HepG2 (cell line): ENCODE results near the gene ATOSB. TPM values are rescaled to one million over a fixed set of nuclear protein-coding genes. Genes with fewer than 3 reads are reported as not detected.

Experiments used
- CENPX ChIP-seq: sonication (generic); formaldehyde crosslinking; IDR thresholded peaks from 2 replicates; pipeline ENCODE4 v1.9.0; 2021; ENCODE audit warnings: mild to moderate bottlenecking, missing genetic modification reagents, moderate library complexity
- FIP1L1 ChIP-seq: fragments of 200-400 bp; formaldehyde crosslinking; IDR thresholded peaks from 2 replicates; pipeline ENCODE4 v1.6.1; 2018; ENCODE audit warnings: low read depth, mild to moderate bottlenecking, low read length, moderate library complexity, borderline replicate concordance; ENCODE audit not compliant: insufficient read depth
- MAZ ChIP-seq, 2 experiments: sonication (generic) in 1 of 2; formaldehyde crosslinking in 1 of 2; IDR thresholded peaks; 2 replicates each; pipeline versions ENCODE4 v1.5.0 to v1.6.1; 2012 to 2020; ENCODE audit warnings: low read depth in 2 of 2, mild to moderate bottlenecking in 2 of 2, borderline replicate concordance in 1 of 2, improper control_type of control experiment in 1 of 2, low read length in 1 of 2, missing genetic modification reagents in 1 of 2, moderate library complexity in 1 of 2
- POGZ ChIP-seq: sonication (generic); formaldehyde crosslinking; IDR thresholded peaks from 2 replicates; pipeline ENCODE4 v1.4.0; 2020; ENCODE audit warnings: mild to moderate bottlenecking, missing genetic modification reagents
- RXRB ChIP-seq: IDR thresholded peaks from 2 replicates; pipeline ENCODE4 v1.6.1; 2016; ENCODE audit warnings: borderline replicate concordance, missing genetic modification reagents, missing compliant biosample characterization
- SCMH1 ChIP-seq: sonication (generic); formaldehyde crosslinking; IDR thresholded peaks from 2 replicates; pipeline ENCODE4 v1.9.0; 2021; ENCODE audit warnings: missing genetic modification reagents, mild to moderate bottlenecking, borderline replicate concordance
- ZC3H13 ChIP-seq: sonication (generic); formaldehyde crosslinking; IDR thresholded peaks from 2 replicates; pipeline ENCODE4 v1.8.1; 2023; ENCODE audit warnings: mild to moderate bottlenecking, missing genetic modification reagents, moderate library complexity
- ZFP91 ChIP-seq: sonication (generic); formaldehyde crosslinking; IDR thresholded peaks from 2 replicates; pipeline ENCODE4 v1.9.0; 2022; ENCODE audit warnings: missing genetic modification reagents, mild to moderate bottlenecking, borderline replicate concordance
- ZMYM4 ChIP-seq: sonication (generic); formaldehyde crosslinking; IDR thresholded peaks from 2 replicates; pipeline ENCODE4 v1.8.1; 2023; ENCODE audit warnings: mild to moderate bottlenecking, missing genetic modification reagents
- ZNF253 ChIP-seq: sonication (generic); formaldehyde crosslinking; IDR thresholded peaks from 2 replicates; pipeline ENCODE4 v1.8.0; 2022; ENCODE audit warnings: mild to moderate bottlenecking, missing genetic modification reagents, borderline replicate concordance
- ZNF3 ChIP-seq: IDR thresholded peaks from 2 replicates; pipeline ENCODE4 v1.7.0; 2017; ENCODE audit warnings: inconsistent platforms
- ZNF33B ChIP-seq: sonication (generic); formaldehyde crosslinking; IDR thresholded peaks from 2 replicates; pipeline ENCODE4 v1.5.1; 2020; ENCODE audit warnings: mild to moderate bottlenecking, missing genetic modification reagents
- ZNF431 ChIP-seq: sonication (generic); formaldehyde crosslinking; IDR thresholded peaks from 2 replicates; pipeline ENCODE4 v1.9.0; 2022; ENCODE audit warnings: missing genetic modification reagents, low read depth, mild to moderate bottlenecking, borderline replicate concordance
- ZNF556 ChIP-seq: sonication (generic); formaldehyde crosslinking; IDR thresholded peaks from 2 replicates; pipeline ENCODE4 v1.4.0; 2020; ENCODE audit warnings: mild to moderate bottlenecking, missing genetic modification reagents, borderline replicate concordance
- ZNF558 ChIP-seq: sonication (generic); formaldehyde crosslinking; IDR thresholded peaks from 2 replicates; pipeline ENCODE4 v1.9.0; 2022; ENCODE audit warnings: mild to moderate bottlenecking, missing genetic modification reagents, borderline replicate concordance
- polyA plus RNA-seq, 8 experiments: library from polyadenylated mRNA; depleted of rRNA in 3 of 8; stranded (reverse) in 7 of 8; unstranded in 1 of 8; fragments of >200 nt; fragmentation: Illumina TruSeq in 4 of 8; extraction: Trizol in 4 of 8; gene quantifications; 2 replicates each; pipeline versions ENCODE4 v1.2.1 to v1.2.3, GENCODE V29; 2011 to 2016; ENCODE audit warnings: low read depth in 4 of 8, missing spikeins in 1 of 8, mixed read lengths in 1 of 8; ENCODE audit not compliant: insufficient read depth in 1 of 8
- total RNA-seq, 5 experiments: library from RNA; depleted of rRNA; stranded (reverse); fragments of >200 nt; fragmentation: Illumina TruSeq; extraction: Trizol; gene quantifications; 2 replicates each; pipeline ENCODE4 v1.2.3, GENCODE V29; 2016; ENCODE audit warnings: low read depth in 1 of 5
- TF ChIP-seq, protein P1 (sequence below): sonication (generic); formaldehyde crosslinking; IDR thresholded peaks from 2 replicates; pipeline ENCODE4 v1.4.0; 2020; ENCODE audit warnings: missing genetic modification reagents
- TF ChIP-seq, protein P2 (sequence below): sonication (generic); formaldehyde crosslinking; IDR thresholded peaks from 2 replicates; pipeline ENCODE4 v1.8.1; 2023; ENCODE audit warnings: mild to moderate bottlenecking, missing genetic modification reagents
- TF ChIP-seq, protein P3 (sequence below): sonication (generic); formaldehyde crosslinking; IDR thresholded peaks from 2 replicates; pipeline ENCODE4 v1.4.0; 2020; ENCODE audit warnings: missing genetic modification reagents, borderline replicate concordance
- TF ChIP-seq, protein P4 (sequence below): sonication (generic); formaldehyde crosslinking; IDR thresholded peaks from 2 replicates; pipeline ENCODE4 v1.5.1; 2020; ENCODE audit warnings: mild to moderate bottlenecking, missing genetic modification reagents, borderline replicate concordance

The ATOSB gene
- total and polyA plus RNA-seq, 2 of the 13 experiments (the other 11 are each of a cell fraction or from before 2014, with no cell fraction given), result 1.9 to 6.4 TPM

DNA sequence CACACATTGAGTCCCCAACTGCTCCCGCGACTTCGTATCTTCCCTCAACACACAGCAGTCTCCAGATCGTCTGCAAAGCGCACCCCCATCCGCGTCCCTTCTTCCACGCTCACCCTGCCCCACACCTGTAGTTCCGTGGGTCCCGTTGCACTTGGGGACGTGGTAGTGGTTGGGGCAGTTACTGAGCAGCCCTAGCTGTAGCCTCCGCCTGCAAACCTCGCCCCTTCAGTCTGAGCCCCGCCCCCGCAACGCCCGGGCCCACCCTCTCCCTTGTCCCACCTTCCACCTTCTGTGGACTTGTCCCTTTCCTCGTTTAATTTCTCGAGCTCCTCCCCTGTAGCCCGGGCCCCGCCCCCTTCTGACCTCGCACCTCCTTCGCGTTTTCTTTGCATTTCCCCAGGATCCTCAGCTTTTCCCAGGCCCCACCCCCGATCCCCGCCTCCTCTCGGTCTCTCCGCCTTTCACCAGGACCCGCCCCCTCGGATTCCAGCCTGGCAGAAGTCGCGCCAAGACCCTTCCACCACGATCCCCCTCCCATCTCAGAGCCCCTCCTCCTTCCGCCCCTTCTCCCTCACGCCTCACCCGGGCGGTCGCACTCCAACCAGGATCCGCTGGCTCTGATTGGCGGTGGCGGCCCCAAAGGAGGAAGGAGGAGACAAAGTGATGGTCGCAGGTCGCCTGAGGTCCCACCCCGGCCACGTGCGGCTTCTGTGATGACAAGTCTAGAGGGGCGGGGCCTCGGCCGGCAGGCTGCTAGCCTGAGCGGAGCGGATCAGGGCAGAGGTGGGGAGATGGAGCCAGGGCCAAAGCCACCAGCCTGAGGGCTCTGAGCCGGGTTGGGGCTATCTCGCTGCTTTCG, at the start of gene ATOSB (continued):
- TF ChIP-seq ZFP91 (CRISPR knock-in tag) (peak; percentile 47; the same call in 1 of the 2 replicates), ZNF3 (CRISPR knock-in tag) (no peak), CENPX (CRISPR knock-in tag) (no peak), ZNF556 (CRISPR knock-in tag) (no peak), RXRB (peak; percentile 23; the same call in 1 of the 2 replicates), ZNF431 (CRISPR knock-in tag) (no peak), FIP1L1 (no peak), ZC3H13 (no peak), ZMYM4 (CRISPR knock-in tag) (peak; percentile 48; the same call in 1 of the 2 replicates), ZNF33B (CRISPR knock-in tag) (no peak), SCMH1 (CRISPR knock-in tag) (no peak), ZNF253 (CRISPR knock-in tag) (no peak), POGZ (no peak; the same call in 1 of the 2 replicates), ZNF558 (CRISPR knock-in tag) (no peak), MAZ (IDR thresholded peaks at IDR 0.05; ENCODE audit: borderline replicate concordance, low read depth, low read length) (no peak), MAZ (CRISPR knock-in tag; IDR thresholded peaks at IDR 0.05; ENCODE audit: low read depth) (0 out of 2 replicates have a peak, but pooled peaks have one; percentile 24)
- TF ChIP-seq, protein P1, sequence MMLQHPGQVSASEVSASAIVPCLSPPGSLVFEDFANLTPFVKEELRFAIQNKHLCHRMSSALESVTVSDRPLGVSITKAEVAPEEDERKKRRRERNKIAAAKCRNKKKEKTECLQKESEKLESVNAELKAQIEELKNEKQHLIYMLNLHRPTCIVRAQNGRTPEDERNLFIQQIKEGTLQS (CRISPR knock-in tag), result no peak
- TF ChIP-seq, protein P2, sequence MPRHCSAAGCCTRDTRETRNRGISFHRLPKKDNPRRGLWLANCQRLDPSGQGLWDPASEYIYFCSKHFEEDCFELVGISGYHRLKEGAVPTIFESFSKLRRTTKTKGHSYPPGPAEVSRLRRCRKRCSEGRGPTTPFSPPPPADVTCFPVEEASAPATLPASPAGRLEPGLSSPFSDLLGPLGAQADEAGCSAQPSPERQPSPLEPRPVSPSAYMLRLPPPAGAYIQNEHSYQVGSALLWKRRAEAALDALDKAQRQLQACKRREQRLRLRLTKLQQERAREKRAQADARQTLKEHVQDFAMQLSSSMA, result 0 out of 2 replicates have a peak, but pooled peaks have one; percentile 76
- TF ChIP-seq, protein P3, sequence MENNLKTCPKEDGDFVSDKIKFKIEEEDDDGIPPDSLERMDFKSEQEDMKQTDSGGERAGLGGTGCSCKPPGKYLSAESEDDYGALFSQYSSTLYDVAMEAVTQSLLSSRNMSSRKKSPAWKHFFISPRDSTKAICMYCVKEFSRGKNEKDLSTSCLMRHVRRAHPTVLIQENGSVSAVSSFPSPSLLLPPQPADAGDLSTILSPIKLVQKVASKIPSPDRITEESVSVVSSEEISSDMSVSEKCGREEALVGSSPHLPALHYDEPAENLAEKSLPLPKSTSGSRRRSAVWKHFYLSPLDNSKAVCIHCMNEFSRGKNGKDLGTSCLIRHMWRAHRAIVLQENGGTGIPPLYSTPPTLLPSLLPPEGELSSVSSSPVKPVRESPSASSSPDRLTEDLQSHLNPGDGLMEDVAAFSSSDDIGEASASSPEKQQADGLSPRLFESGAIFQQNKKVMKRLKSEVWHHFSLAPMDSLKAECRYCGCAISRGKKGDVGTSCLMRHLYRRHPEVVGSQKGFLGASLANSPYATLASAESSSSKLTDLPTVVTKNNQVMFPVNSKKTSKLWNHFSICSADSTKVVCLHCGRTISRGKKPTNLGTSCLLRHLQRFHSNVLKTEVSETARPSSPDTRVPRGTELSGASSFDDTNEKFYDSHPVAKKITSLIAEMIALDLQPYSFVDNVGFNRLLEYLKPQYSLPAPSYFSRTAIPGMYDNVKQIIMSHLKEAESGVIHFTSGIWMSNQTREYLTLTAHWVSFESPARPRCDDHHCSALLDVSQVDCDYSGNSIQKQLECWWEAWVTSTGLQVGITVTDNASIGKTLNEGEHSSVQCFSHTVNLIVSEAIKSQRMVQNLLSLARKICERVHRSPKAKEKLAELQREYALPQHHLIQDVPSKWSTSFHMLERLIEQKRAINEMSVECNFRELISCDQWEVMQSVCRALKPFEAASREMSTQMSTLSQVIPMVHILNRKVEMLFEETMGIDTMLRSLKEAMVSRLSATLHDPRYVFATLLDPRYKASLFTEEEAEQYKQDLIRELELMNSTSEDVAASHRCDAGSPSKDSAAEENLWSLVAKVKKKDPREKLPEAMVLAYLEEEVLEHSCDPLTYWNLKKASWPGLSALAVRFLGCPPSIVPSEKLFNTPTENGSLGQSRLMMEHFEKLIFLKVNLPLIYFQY, result no peak
- TF ChIP-seq, protein P4, sequence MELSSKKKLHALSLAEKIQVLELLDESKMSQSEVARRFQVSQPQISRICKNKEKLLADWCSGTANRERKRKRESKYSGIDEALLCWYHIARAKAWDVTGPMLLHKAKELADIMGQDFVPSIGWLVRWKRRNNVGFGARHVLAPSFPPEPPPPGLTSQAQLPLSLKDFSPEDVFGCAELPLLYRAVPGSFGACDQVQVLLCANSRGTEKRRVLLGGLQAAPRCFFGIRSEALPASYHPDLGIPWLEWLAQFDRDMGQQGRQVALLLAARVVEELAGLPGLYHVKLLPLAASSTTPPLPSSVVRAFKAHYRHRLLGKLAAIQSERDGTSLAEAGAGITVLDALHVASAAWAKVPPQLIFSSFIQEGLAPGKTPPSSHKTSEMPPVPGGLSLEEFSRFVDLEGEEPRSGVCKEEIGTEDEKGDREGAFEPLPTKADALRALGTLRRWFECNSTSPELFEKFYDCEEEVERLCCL, result peak; percentile 75; the same call in 1 of the 2 replicates
